ENCODE results near the gene PTPN4.

The PTPN4 gene

DNA sequence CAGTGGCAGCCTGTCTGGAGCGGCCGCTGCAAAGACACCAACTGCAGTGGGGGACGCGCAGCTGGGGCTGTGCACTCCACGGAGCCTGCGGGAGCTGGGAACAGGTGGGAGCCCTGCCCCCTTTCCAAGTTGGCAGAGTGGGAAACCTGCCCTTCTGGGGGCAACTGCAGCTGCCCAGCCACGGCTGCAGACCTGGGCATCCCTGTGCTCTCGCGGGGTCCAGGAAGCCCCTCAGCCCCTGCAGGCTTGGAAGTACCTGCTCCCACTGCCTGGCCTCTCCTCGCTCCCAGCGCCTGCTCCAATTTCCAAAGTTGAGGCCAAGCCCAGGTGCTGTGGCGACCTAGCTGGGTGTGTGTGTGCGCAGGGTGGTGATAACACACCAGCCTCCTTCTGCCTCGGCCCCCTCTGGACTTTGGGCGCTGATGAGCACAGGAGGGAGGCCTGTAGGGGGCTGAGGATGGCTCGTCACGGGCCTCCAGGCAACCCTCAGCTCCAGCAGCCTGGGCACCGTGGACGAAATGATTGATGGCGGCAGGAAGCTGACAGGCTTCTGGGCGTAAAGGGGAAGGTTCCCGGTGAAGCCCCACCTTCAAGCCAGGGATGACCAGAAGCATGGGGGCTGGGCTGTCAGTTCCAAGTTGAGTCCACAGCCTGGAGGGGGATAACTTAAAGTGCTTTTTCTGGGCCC, 76.9 kb downstream of the PTPN4 start:
- TF ChIP-seq SPI1 (IDR thresholded peaks at IDR 0.05; ENCODE audit: borderline replicate concordance, low read depth), result no peak
- no peak overlapping the region for H3K4me3 ChIP-seq (replicated peaks; ENCODE audit: insufficient read depth, low read length)
- H3K27ac ChIP-seq (replicated peaks), result no peak overlapping the region
- no peaks in the 10 kb centered on the region for H3K27me3 ChIP-seq (ENCODE audit: insufficient read depth, poor library complexity, severe bottlenecking)
- DNase-seq (ENCODE audit: low read depth in 1 of 2, low spot score in 1 of 2), result no peak

DNA sequence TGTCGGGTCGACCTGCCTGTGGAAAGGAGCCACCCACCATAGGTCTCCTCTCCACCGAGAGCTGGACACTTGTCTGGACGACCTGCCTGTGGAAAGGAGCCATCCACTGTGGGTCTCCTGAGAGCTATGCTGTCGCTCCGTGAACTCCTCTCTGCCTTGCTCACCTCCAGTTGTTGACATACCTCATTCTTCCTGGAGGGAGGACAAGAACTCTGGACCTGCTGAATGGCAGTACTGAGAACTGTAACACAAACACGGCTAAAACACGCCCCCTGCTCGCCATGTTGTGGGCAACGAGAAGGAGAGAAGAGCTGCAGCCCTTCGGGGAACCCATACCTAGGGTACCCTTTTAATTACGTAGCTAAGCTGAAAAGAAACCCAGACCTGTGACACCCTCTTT, 77.6 kb downstream of the PTPN4 start:
- no peaks in the 10 kb centered on the region for H3K27me3 ChIP-seq (ENCODE audit: insufficient read depth, poor library complexity, severe bottlenecking)
- H3K4me3 ChIP-seq (replicated peaks; ENCODE audit: insufficient read depth, low read length), result no peak overlapping the region
- DNase-seq (ENCODE audit: low read depth in 1 of 2, low spot score in 1 of 2), result no peak
- no peak overlapping the region for H3K27ac ChIP-seq (replicated peaks)
- TF ChIP-seq, protein P1, sequence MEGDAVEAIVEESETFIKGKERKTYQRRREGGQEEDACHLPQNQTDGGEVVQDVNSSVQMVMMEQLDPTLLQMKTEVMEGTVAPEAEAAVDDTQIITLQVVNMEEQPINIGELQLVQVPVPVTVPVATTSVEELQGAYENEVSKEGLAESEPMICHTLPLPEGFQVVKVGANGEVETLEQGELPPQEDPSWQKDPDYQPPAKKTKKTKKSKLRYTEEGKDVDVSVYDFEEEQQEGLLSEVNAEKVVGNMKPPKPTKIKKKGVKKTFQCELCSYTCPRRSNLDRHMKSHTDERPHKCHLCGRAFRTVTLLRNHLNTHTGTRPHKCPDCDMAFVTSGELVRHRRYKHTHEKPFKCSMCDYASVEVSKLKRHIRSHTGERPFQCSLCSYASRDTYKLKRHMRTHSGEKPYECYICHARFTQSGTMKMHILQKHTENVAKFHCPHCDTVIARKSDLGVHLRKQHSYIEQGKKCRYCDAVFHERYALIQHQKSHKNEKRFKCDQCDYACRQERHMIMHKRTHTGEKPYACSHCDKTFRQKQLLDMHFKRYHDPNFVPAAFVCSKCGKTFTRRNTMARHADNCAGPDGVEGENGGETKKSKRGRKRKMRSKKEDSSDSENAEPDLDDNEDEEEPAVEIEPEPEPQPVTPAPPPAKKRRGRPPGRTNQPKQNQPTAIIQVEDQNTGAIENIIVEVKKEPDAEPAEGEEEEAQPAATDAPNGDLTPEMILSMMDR (IDR thresholded peaks at IDR 0.05; ENCODE audit: insufficient read depth, low read length), result no peak
- TF ChIP-seq, protein P2, sequence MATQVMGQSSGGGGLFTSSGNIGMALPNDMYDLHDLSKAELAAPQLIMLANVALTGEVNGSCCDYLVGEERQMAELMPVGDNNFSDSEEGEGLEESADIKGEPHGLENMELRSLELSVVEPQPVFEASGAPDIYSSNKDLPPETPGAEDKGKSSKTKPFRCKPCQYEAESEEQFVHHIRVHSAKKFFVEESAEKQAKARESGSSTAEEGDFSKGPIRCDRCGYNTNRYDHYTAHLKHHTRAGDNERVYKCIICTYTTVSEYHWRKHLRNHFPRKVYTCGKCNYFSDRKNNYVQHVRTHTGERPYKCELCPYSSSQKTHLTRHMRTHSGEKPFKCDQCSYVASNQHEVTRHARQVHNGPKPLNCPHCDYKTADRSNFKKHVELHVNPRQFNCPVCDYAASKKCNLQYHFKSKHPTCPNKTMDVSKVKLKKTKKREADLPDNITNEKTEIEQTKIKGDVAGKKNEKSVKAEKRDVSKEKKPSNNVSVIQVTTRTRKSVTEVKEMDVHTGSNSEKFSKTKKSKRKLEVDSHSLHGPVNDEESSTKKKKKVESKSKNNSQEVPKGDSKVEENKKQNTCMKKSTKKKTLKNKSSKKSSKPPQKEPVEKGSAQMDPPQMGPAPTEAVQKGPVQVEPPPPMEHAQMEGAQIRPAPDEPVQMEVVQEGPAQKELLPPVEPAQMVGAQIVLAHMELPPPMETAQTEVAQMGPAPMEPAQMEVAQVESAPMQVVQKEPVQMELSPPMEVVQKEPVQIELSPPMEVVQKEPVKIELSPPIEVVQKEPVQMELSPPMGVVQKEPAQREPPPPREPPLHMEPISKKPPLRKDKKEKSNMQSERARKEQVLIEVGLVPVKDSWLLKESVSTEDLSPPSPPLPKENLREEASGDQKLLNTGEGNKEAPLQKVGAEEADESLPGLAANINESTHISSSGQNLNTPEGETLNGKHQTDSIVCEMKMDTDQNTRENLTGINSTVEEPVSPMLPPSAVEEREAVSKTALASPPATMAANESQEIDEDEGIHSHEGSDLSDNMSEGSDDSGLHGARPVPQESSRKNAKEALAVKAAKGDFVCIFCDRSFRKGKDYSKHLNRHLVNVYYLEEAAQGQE (IDR thresholded peaks at IDR 0.05; ENCODE audit: insufficient replicate concordance, low read depth), result no peak
- no peak for TF ChIP-seq SPI1 (IDR thresholded peaks at IDR 0.05; ENCODE audit: borderline replicate concordance, low read depth)

DNA sequence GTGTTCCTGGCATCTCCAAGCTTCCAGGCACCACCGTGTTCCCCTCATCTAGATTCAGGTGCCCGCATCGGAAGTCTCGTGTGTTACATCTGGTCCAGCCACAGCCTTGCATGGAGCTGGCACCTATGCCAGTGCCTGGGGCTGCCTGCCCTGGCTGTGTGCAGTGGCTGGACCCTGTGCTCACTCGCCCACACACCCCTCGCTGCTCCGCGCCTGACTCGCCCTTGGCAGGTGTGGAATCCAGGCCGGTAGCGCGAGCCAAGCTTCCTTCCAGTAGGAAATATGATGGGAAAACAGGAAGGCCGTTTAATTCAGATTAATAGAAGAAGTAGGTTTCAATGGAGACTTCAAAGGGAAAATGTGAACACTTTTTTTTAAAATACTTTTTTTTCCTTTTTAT, 78.0 kb downstream of the PTPN4 start:
- DNase-seq (ENCODE audit: low read depth in 1 of 2, low spot score in 1 of 2), result no peak
- H3K4me3 ChIP-seq (replicated peaks; ENCODE audit: insufficient read depth, low read length), result no peak overlapping the region
- TF ChIP-seq, protein P1 (IDR thresholded peaks at IDR 0.05; ENCODE audit: insufficient read depth, low read length), result no peak
- TF ChIP-seq GABPA (IDR thresholded peaks at IDR 0.05; ENCODE audit: low read depth), result no peak
- TF ChIP-seq, protein P2 (IDR thresholded peaks at IDR 0.05; ENCODE audit: insufficient replicate concordance, low read depth), result no peak
- TF ChIP-seq POLR2AphosphoS5 (IDR thresholded peaks at IDR 0.05; ENCODE audit: low read depth), result no peak
- no peak for TF ChIP-seq SPI1 (IDR thresholded peaks at IDR 0.05; ENCODE audit: borderline replicate concordance, low read depth)
- H3K27me3 ChIP-seq (ENCODE audit: insufficient read depth, poor library complexity, severe bottlenecking), result no peaks in the 10 kb centered on the region
- no peak overlapping the region for H3K27ac ChIP-seq (replicated peaks)

DNA sequence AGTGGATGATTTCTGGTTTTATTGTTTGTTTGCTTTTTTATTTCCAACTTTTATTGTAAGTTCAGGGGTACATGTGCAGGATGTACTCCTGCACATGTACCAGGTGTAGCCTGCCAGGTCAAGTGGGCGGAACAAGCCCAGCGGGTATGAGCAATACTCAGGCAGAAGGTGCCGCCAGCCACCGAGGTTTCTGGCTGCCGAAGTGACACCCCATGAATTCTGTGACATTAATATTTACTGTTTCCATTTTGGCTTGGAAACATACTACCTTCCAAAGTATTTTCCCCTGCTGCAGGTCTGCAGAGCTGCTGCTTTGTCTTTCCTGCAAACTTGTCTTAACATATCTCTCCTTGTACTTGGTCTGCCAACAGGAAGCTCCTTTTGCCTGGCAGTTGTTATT, 78.5 kb downstream of the PTPN4 start:
- DNase-seq (ENCODE audit: low read depth in 1 of 2, low spot score in 1 of 2), result no peak
- no peak overlapping the region for H3K27ac ChIP-seq (replicated peaks)
- TF ChIP-seq SPI1 (IDR thresholded peaks at IDR 0.05; ENCODE audit: borderline replicate concordance, low read depth), result no peak
- no peak for TF ChIP-seq GABPA (IDR thresholded peaks at IDR 0.05; ENCODE audit: low read depth)

DNA sequence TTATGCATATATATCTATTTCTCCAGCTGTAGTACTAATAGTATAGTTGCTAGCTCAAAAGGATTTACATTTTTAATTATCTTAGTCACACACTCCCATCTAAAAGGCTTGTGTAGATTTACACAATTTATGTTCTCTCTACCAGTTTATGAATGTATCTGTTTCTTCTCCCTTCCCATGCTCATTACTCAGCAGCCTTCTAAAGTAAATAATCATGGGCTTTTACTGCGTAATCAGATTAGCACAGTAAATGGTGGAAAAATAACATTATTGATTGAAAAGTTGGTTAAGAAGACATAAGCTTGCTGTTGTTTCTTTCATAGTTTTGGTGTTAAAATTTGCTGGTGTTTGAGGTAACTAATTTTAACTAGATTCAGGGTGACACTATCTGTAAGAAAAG, 81.8 kb downstream of the PTPN4 start:
- Histone ChIP-seq H3K27me3 (ENCODE audit: insufficient read depth, poor library complexity, severe bottlenecking) (no peaks in the 10 kb centered on the region), H3K4me3 (replicated peaks; ENCODE audit: insufficient read depth, low read length) (no peak overlapping the region), H3K27ac (replicated peaks) (no peak overlapping the region)
- DNase-seq (ENCODE audit: low read depth in 1 of 2, low spot score in 1 of 2), result no peak
- TF ChIP-seq, protein P1 (IDR thresholded peaks at IDR 0.05; ENCODE audit: insufficient read depth, low read length), result no peak
- TF ChIP-seq, protein P2 (IDR thresholded peaks at IDR 0.05; ENCODE audit: insufficient replicate concordance, low read depth), result no peak
- TF ChIP-seq GABPA (IDR thresholded peaks at IDR 0.05; ENCODE audit: low read depth), result no peak
- no peak for TF ChIP-seq SPI1 (IDR thresholded peaks at IDR 0.05; ENCODE audit: borderline replicate concordance, low read depth)
- TF ChIP-seq POLR2AphosphoS5 (IDR thresholded peaks at IDR 0.05; ENCODE audit: low read depth), result no peak

More for the DNA sequence above, 78.5 kb downstream of the PTPN4 start:
- no peaks in the 10 kb centered on the region for H3K27me3 ChIP-seq (ENCODE audit: insufficient read depth, poor library complexity, severe bottlenecking)
- H3K4me3 ChIP-seq (replicated peaks; ENCODE audit: insufficient read depth, low read length), result no peak overlapping the region
